GM10266 (cell line): ENCODE results near the gene INTS4.
"Not testable (repeated sequence)": the region's sequence is repeated elsewhere in the genome, so short reads cannot be mapped to it uniquely, and the experiment has no call there.

ENCODE experiments used
- DNase-seq: peaks from one replicate; pipeline ENCODE4 v3.0.0; 2012; ENCODE audit errors: extremely low spot score
- CTCF ChIP-seq: IDR thresholded peaks from 2 replicates; pipeline ENCODE4 v1.5.1; 2012; ENCODE audit warnings: mild to moderate bottlenecking, low read depth; ENCODE audit not compliant: control insufficient read depth, insufficient read depth; ENCODE audit errors: missing control alignments

Gene INTS4

GRCh38 chr11:77883775-77884174, 110.7 kb downstream of the INTS4 start:
- no peak for TF ChIP-seq CTCF
- no peak for DNase-seq

GRCh38 chr11:77882396-77882795, 112.1 kb downstream of the INTS4 start:
- DNase-seq, result no peak
- TF ChIP-seq CTCF, result no peak

GRCh38 chr11:77879218-77879617, 115.2 kb downstream of the INTS4 start:
- TF ChIP-seq CTCF, result no peak
- DNase-seq, result no peak

DNA sequence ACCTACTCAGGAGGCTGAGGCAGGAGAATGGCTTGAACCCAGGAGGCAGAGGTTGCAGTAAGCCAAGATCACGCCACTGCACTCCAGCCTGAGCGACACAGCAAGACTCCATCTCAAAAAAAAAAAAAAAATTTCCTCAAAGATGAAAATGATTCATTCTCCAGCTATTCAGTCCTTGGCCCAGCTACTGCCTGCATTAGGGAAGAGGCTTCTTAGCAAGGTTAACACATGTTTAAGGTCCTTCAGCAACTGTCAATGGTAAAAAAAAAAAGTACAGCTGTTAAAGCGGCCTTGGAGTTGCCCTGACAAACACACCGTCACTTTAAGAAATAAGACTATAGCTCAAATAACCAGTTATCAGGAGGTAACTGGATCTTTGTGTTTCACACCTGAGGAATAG, 116.2 kb downstream of the INTS4 start:
- DNase-seq, result not testable (repeated sequence)

DNA sequence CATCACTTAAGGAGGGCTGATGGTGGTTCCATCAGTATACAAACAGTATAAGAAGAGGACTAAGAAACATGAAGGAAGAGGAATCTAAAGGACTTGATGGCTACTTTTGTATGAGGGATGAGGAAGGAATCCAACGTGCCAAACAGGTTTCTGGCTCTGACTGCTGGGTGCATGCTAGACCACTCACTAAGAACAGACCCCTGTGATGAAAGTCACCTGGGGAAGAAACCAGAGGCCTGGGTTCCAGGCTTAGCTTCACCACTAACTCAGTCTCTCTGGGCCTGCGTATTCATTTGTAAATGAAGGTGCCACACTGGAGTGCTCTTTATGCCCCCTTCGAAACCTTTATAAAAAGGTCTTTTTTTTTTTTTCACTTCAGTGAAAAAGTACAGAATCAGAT, 118.4 kb downstream of the INTS4 start:
- DNase-seq, result no peak
- no peak for TF ChIP-seq CTCF

DNA sequence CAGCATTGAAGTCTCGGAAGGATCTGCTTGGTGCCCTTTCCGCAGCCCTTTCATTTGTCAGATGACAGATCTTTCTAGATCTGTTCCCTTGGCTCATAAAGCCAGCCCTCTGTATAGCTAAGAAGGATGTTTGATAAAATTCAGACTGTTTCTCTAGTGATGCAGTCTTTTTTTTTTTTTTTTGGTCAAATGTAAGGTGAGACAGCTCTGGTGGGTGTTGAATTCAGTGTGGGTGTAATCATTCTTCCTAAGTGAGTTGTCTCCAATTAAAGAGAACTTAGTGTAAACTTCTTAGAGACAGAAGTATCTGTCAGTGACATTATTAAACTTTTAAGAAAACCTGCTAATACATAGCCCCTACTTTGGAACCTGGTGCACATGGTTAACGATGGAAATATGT, 120.3 kb downstream of the INTS4 start:
- DNase-seq, result no peak

DNA sequence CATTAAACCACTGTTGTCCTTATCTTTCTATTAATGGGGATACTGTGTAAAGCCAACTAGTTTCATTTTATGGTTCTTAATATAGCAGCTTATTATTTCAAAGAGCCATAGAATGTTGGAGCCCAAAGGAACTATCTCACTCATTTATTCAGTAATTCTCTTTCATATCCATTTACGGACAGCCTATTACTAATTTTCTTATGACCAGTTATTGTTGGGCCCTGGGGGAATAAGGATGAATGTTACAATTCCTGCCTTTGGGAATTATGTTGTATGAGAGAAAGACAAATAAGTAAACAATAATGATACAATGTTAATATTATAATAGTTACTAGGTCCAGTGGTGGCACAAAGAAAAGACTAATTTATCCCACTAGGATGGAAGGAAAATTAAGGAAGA, 121.1 kb downstream of the INTS4 start:
- TF ChIP-seq CTCF, result no peak

More for the DNA sequence above, 120.3 kb downstream of the INTS4 start:
- TF ChIP-seq CTCF, result no peak

DNA sequence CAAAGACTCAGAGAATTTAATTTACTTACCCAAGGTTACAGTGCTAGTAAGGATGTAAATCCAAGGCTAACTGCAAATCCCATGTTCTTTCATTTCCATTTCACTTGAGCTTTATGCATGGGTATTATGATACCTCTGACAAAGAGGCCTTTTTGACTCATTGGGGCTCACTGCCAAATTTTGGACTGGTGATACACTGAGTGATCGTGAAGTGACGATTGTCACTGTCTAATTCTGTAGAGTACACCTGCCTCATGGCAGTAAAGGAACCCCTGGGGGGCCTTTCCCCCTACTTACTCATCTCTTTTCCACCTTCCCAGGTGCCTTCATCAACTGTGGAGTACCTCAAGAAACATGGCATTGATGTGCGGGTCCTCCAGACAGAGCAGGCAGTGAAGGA, 122.6 kb downstream of the INTS4 start:
- DNase-seq, result no peak
- no peak for TF ChIP-seq CTCF

More for the DNA sequence above, 121.1 kb downstream of the INTS4 start:
- no peak for DNase-seq
